OCI-LY1 (cell line): ENCODE results near the gene TIMM17B.

Experiments
- H2AFZ ChIP-seq: fragments of 200-600 bp; sonication (generic), shearing (Covaris generic); 2 replicates; pipeline ENCODE4 v1.6.0; 2014; ENCODE audit warnings: antibody characterized with exemption, mild to moderate bottlenecking, low read length
- H3F3A ChIP-seq: fragments of 200-600 bp; sonication (generic), shearing (Covaris generic); 2 replicates; pipeline ENCODE4 v1.6.0; 2014; ENCODE audit warnings: mild to moderate bottlenecking, antibody characterized with exemption, low read length, moderate library complexity; ENCODE audit not compliant: insufficient read depth
- H3K27ac ChIP-seq: fragments of 200-600 bp; sonication (generic); 2 replicates; pipeline ENCODE4 v1.5.1; 2014; ENCODE audit warnings: low read length, mixed run types, mild to moderate bottlenecking, low read depth; ENCODE audit not compliant: poor library complexity, severe bottlenecking
- H3K27me3 ChIP-seq: fragments of 200-600 bp; sonication (generic); 2 replicates; pipeline ENCODE4 v1.6.0; 2014; ENCODE audit warnings: antibody characterized with exemption, mild to moderate bottlenecking, low read length, moderate library complexity; ENCODE audit not compliant: insufficient read depth
- H3K36me3 ChIP-seq: fragments of 200-600 bp; sonication (generic); 2 replicates; pipeline ENCODE4 v1.6.1; 2014; ENCODE audit warnings: mild to moderate bottlenecking, antibody characterized with exemption, low read length, moderate library complexity, mixed read lengths; ENCODE audit not compliant: insufficient read depth
- H3K4me1 ChIP-seq: fragments of 200-600 bp; sonication (generic); 2 replicates; pipeline ENCODE4 v1.5.1; 2014; ENCODE audit warnings: mild to moderate bottlenecking, low read length, moderate library complexity; ENCODE audit not compliant: insufficient read depth, severe bottlenecking
- H3K4me2 ChIP-seq: fragments of 200-600 bp; sonication (generic), shearing (Covaris generic); 2 replicates; pipeline ENCODE4 v1.6.1; 2014; ENCODE audit warnings: low read length
- H3K4me3 ChIP-seq: fragments of 200-600 bp; sonication (generic); 2 replicates; pipeline ENCODE4 v1.5.1; 2014; ENCODE audit warnings: low read length, low read depth, mild to moderate bottlenecking, mixed read lengths; ENCODE audit not compliant: poor library complexity, severe bottlenecking
- H3K79me2 ChIP-seq: fragments of 200-600 bp; shearing (Covaris generic); 2 replicates; pipeline ENCODE4 v1.6.1; 2016; ENCODE audit warnings: mixed run types, low read length, mixed read lengths; ENCODE audit not compliant: insufficient read depth
- H3K9ac ChIP-seq: fragments of 200-600 bp; sonication (generic), shearing (Covaris generic); 2 replicates; pipeline ENCODE4 v1.6.1; 2014; ENCODE audit warnings: mild to moderate bottlenecking, low read length, mixed read lengths
- H3K9me2 ChIP-seq: fragments of 200-600 bp; sonication (generic), shearing (Covaris generic); 2 replicates; pipeline ENCODE4 v1.6.1; 2014; ENCODE audit warnings: low read depth, mild to moderate bottlenecking, low read length, mixed read lengths
- H3K9me3 ChIP-seq: fragments of 200-600 bp; shearing (Covaris generic); 2 replicates; pipeline ENCODE4 v1.6.1; 2014; ENCODE audit warnings: low read length, mixed read lengths
- H4K20me1 ChIP-seq: fragments of 200-600 bp; sonication (generic), shearing (Covaris generic); 2 replicates; pipeline ENCODE4 v1.6.0; 2016; ENCODE audit warnings: mild to moderate bottlenecking, low read length; ENCODE audit not compliant: insufficient read depth
- CTCF ChIP-seq: fragments of 200-600 bp; sonication (generic), shearing (Covaris generic); IDR thresholded peaks from 2 replicates; pipeline ENCODE4 v1.5.1; 2017; ENCODE audit warnings: mild to moderate bottlenecking, antibody characterized with exemption, low read length, moderate library complexity, mixed read lengths
- EZH2 ChIP-seq: fragments of 200-600 bp; sonication (generic), shearing (Covaris generic); IDR thresholded peaks from 2 replicates; pipeline ENCODE4 v1.8.0; 2017; ENCODE audit warnings: borderline replicate concordance, mixed run types, mild to moderate bottlenecking, antibody characterized with exemption, low read length, moderate library complexity, mixed read lengths

Gene TIMM17B

DNA sequence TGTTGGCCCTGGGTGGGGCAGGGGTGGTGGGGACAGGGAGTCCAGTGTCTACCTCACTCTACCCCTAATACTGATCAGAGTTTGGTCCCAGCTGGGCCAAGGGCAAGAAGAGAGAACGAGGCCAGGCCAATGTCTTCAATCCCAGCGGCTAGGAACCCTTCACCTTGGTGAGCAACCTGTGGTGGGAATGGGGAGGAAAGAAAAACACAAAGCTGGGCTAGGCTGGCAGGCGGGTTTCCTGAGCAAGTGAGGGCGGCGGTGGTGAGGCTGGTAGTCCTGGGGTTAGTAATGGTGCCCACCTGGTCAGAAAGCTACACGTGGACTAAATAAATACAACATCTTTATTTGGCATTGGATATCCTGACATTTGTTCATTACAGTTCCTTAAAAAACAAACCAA, 5.7 kb upstream of the TIMM17B start:
- no peak overlapping the region for H3K9ac ChIP-seq

GRCh38 chrX:48902776-48903175, 5.2 kb upstream of the TIMM17B start:
- peaks cover 49% of the 10 kb centered on the region for H3K36me3 ChIP-seq

More for the DNA sequence above, 5.7 kb upstream of the TIMM17B start:
- H3K36me3 ChIP-seq: peaks cover 49% of the 10 kb centered on the region
- H3K4me1 ChIP-seq: peaks cover 14% of the 10 kb centered on the region
- no peak overlapping the region for H3K27ac ChIP-seq
- H2AFZ ChIP-seq: no peak overlapping the region
- no peaks in the 10 kb centered on the region for H3K9me3 ChIP-seq
- peaks cover 7% of the 10 kb centered on the region; the same call in 1 of the 2 replicates for H3K79me2 ChIP-seq
- H3F3A ChIP-seq: no peaks in the 10 kb centered on the region
- TF ChIP-seq CTCF (no peak), EZH2 (no peak)
- H3K4me2 ChIP-seq: no peak overlapping the region
- H3K4me3 ChIP-seq: no peak overlapping the region
- no peaks in the 10 kb centered on the region for H3K27me3 ChIP-seq
- no peaks in the 10 kb centered on the region for H4K20me1 ChIP-seq
- H3K9me2 ChIP-seq: no peaks in the 10 kb centered on the region

GRCh38 chrX:48902135-48902534, 4.6 kb upstream of the TIMM17B start:
- Histone ChIP-seq H3K9me3 (no peaks in the 10 kb centered on the region), H3K4me3 (no peak overlapping the region), H3K36me3 (peaks cover 49% of the 10 kb centered on the region), H4K20me1 (no peaks in the 10 kb centered on the region), H3F3A (no peaks in the 10 kb centered on the region), H3K27me3 (no peaks in the 10 kb centered on the region), H3K4me2 (no peak overlapping the region), H3K9ac (no peak overlapping the region), H3K79me2 (peaks cover 7% of the 10 kb centered on the region; the same call in 1 of the 2 replicates), H2AFZ (no peak overlapping the region), H3K9me2 (no peaks in the 10 kb centered on the region), H3K27ac (no peak overlapping the region), H3K4me1 (peaks cover 14% of the 10 kb centered on the region)
- TF ChIP-seq CTCF: no peak
- no peak for TF ChIP-seq EZH2

More at GRCh38 chrX:48902776-48903175, 5.2 kb upstream of the TIMM17B start:
- H3K4me1 ChIP-seq: peaks cover 14% of the 10 kb centered on the region
- H3K4me2 ChIP-seq: no peak overlapping the region
- no peak overlapping the region for H3K27ac ChIP-seq
- H3K9me2 ChIP-seq: no peaks in the 10 kb centered on the region
- TF ChIP-seq EZH2 (no peak), CTCF (no peak)
- no peak overlapping the region for H3K4me3 ChIP-seq
- no peaks in the 10 kb centered on the region for H3K27me3 ChIP-seq
- peaks cover 7% of the 10 kb centered on the region; the same call in 1 of the 2 replicates for H3K79me2 ChIP-seq
- no peak overlapping the region for H2AFZ ChIP-seq
- no peaks in the 10 kb centered on the region for H4K20me1 ChIP-seq
- H3K9me3 ChIP-seq: no peaks in the 10 kb centered on the region
- no peaks in the 10 kb centered on the region for H3F3A ChIP-seq
- H3K9ac ChIP-seq: no peak overlapping the region
